GM13977 (cell line): ENCODE results near the gene ZNF428.

Source experiments
- DNase-seq: peaks from one replicate; pipeline ENCODE4 v3.0.0; 2012; ENCODE audit warnings: low spot score
- CTCF ChIP-seq: IDR thresholded peaks from 2 replicates; pipeline ENCODE4 v1.5.1; 2012; ENCODE audit warnings: mild to moderate bottlenecking, control low read depth; ENCODE audit not compliant: insufficient read depth; ENCODE audit errors: extremely low read depth, missing control alignments
- in situ Hi-C: fragments of 300-500 bp; cut with MboI; formaldehyde crosslinking; loops from one replicate; pipeline ENCODE4 v1.12.0; 2022; ENCODE audit warnings: low sequenced_read_pairs, low pct_unique_long_range_greater_than_20kb, mixed read lengths, inconsistent platforms; ENCODE audit not compliant: unreplicated experiment

Gene ZNF428

GRCh38 chr19:43634872-43635560 is 15.6 kb upstream of the ZNF428 start:
- DNase-seq = no peak
- in situ Hi-C loops = no loop called here
- TF ChIP-seq CTCF = no peak

GRCh38 chr19:43634506-43634871 is 15.1 kb upstream of the ZNF428 start:
- in situ Hi-C loops = no loop called here
- no peak for TF ChIP-seq CTCF
- DNase-seq = no peak

GRCh38 chr19:43634068-43634467 is 14.6 kb upstream of the ZNF428 start:
- TF ChIP-seq CTCF = no peak
- no peak for DNase-seq
- in situ Hi-C loops = no loop called here

GRCh38 chr19:43633520-43633919 is 14.1 kb upstream of the ZNF428 start:
- no peak for DNase-seq
- in situ Hi-C loops = no loop called here
- TF ChIP-seq CTCF = no peak

- TF ChIP-seq CTCF = no peak
- DNase-seq = no peak
- in situ Hi-C loops = no loop called here
These were observed 12.1 kb upstream of the ZNF428 start for GRCh38 chr19:43631491-43631890.

- DNase-seq = no peak
- in situ Hi-C loops = no loop called here
- TF ChIP-seq CTCF = no peak
These were observed 9.4 kb upstream of the ZNF428 start for GRCh38 chr19:43628646-43629326.
